Activated CD8-positive, alpha-beta memory T cell treated with anti-CD3 and anti-CD28 coated beads, Interleukin-2, amount 10 ng/mL, durations not matched to agents 7 days and 5 days (primary cell): ENCODE measurements around the gene PCAT7. TPM values are rescaled to one million over a fixed set of nuclear protein-coding genes. Genes with fewer than 3 reads are reported as not detected.

Experiments used
- ATAC-seq: fragments of 150-1000 bp; cut with Tn5 transposase; one replicate; pipeline ENCODE4 v1.10.0; 2021; ENCODE audit warnings: moderate library complexity
- CTCF ChIA-PET: fragments of 350-600 bp; sonication (Branson Sonifier 250); formaldehyde crosslinking; loops from one replicate; lab custom pipeline; 2021; ENCODE audit warnings: antibody characterized with exemption; lab: Charles Lee
- DNase-seq: peaks from one replicate; pipeline ENCODE4 v3.0.0-alpha.2; 2020
- H3K27ac Mint-ChIP-seq: one replicate; pipeline ENCODE4 v1.8.0; 2021; ENCODE audit warnings: mild to moderate bottlenecking, mixed read lengths
- H3K27me3 Mint-ChIP-seq: one replicate; pipeline ENCODE4 v1.8.0; 2021; ENCODE audit warnings: mixed read lengths
- H3K36me3 Mint-ChIP-seq: one replicate; pipeline ENCODE4 v1.8.0; 2021; ENCODE audit warnings: mild to moderate bottlenecking, mixed read lengths
- H3K4me1 Mint-ChIP-seq: one replicate; pipeline ENCODE4 v1.8.0; 2021; ENCODE audit warnings: mixed read lengths
- H3K4me3 Mint-ChIP-seq: one replicate; pipeline ENCODE4 v1.8.0; 2021; ENCODE audit warnings: mild to moderate bottlenecking, moderate library complexity, mixed read lengths
- H3K9me3 Mint-ChIP-seq: one replicate; pipeline ENCODE4 v1.8.0; 2022; ENCODE audit warnings: low read depth, mixed read lengths
- total RNA-seq, 2 experiments: library from RNA; stranded (reverse); gene quantifications; one replicate each; pipeline ENCODE4 v1.2.3, GENCODE V29; 2021

Gene PCAT7
- total RNA-seq, 2 experiments from 2014 or later, result not detected

GRCh38 chr9:94599102-94599501 is 44.2 kb downstream of the PCAT7 start:
- no peaks in the 10 kb centered on the region for H3K9me3 Mint-ChIP-seq
- H3K27me3 Mint-ChIP-seq, result peaks cover 10% of the 10 kb centered on the region
- no peak overlapping the region for H3K27ac Mint-ChIP-seq
- DNase-seq (no peak), ATAC-seq (no peak)
- no peak overlapping the region for H3K4me3 Mint-ChIP-seq
- peaks cover 2% of the 10 kb centered on the region for H3K4me1 Mint-ChIP-seq
- CTCF ChIA-PET, result no interaction called here
- no peaks in the 10 kb centered on the region for H3K36me3 Mint-ChIP-seq

DNA sequence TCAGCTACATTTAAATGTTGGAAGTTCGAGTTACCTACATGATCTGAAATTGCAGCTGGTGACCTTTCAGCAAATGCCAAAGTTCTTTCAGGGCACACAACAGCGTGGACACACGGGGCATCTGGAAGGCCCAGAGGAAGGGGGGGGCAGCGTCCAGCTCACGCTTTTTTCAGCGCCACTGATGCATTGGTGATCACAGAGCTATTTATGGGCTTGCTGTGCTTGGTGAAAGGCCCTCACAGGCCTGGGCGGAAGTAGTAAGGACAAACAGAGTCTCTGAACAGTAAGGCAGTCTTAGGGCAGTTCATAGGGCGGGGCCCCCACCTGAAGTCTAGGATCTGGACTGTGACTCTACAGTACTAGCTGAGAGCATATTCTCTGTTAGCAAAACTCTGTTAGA is 45.4 kb downstream of the PCAT7 start:
- H3K27me3 Mint-ChIP-seq, result peaks cover 20% of the 10 kb centered on the region
- CTCF ChIA-PET, result no interaction called here
- H3K4me1 Mint-ChIP-seq, result peaks cover 2% of the 10 kb centered on the region
- no peaks in the 10 kb centered on the region for H3K36me3 Mint-ChIP-seq
- DNase-seq (no peak), ATAC-seq (no peak)
- H3K4me3 Mint-ChIP-seq, result no peak overlapping the region
- H3K27ac Mint-ChIP-seq, result no peak overlapping the region
- no peaks in the 10 kb centered on the region for H3K9me3 Mint-ChIP-seq

- no peak overlapping the region for H3K4me3 Mint-ChIP-seq
- peaks cover 23% of the 10 kb centered on the region for H3K27me3 Mint-ChIP-seq
- no peaks in the 10 kb centered on the region for H3K9me3 Mint-ChIP-seq
- no peaks in the 10 kb centered on the region for H3K36me3 Mint-ChIP-seq
- CTCF ChIA-PET, result no interaction called here
- H3K27ac Mint-ChIP-seq, result no peak overlapping the region
- DNase-seq (no peak), ATAC-seq (no peak)
- peaks cover 2% of the 10 kb centered on the region for H3K4me1 Mint-ChIP-seq
These were observed 45.8 kb downstream of the PCAT7 start for GRCh38 chr9:94600715-94601114.

GRCh38 chr9:94602666-94603065 is 47.8 kb downstream of the PCAT7 start:
- Mint-ChIP-seq H3K4me3 (no peak overlapping the region), H3K4me1 (peaks cover 2% of the 10 kb centered on the region), H3K27me3 (peaks cover 41% of the 10 kb centered on the region), H3K27ac (no peak overlapping the region), H3K36me3 (no peaks in the 10 kb centered on the region), H3K9me3 (no peaks in the 10 kb centered on the region)
- no peak for ATAC-seq
- DNase-seq, result no peak
- CTCF ChIA-PET, result interaction anchor here (0.7 kb wide), 2 partner anchors 353 to 521 kb away, joined by 3 read pairs; no protein-coding TSS in a partner anchor

GRCh38 chr9:94603259-94604160 is 48.6 kb downstream of the PCAT7 start:
- no peaks in the 10 kb centered on the region for H3K36me3 Mint-ChIP-seq
- CTCF ChIA-PET, result interaction anchor here (0.9 kb wide), 1 partner anchor 24 kb away, joined by 3 read pairs; no protein-coding TSS in a partner anchor
- DNase-seq, result peak; percentile 78
- peaks cover 2% of the 10 kb centered on the region for H3K4me1 Mint-ChIP-seq
- no peak overlapping the region for H3K27ac Mint-ChIP-seq
- peaks cover 43% of the 10 kb centered on the region for H3K27me3 Mint-ChIP-seq
- no peak overlapping the region for H3K4me3 Mint-ChIP-seq
- no peaks in the 10 kb centered on the region for H3K9me3 Mint-ChIP-seq
- ATAC-seq, result peak; percentile 90

GRCh38 chr9:94606646-94607422 is 52.0 kb downstream of the PCAT7 start:
- Mint-ChIP-seq H3K36me3 (no peaks in the 10 kb centered on the region), H3K9me3 (no peaks in the 10 kb centered on the region), H3K4me1 (peaks cover 7% of the 10 kb centered on the region), H3K27ac (no peak overlapping the region), H3K4me3 (no peak overlapping the region), H3K27me3 (peaks cover 69% of the 10 kb centered on the region)
- CTCF ChIA-PET, result no interaction called here
- ATAC-seq, result no peak
- no peak for DNase-seq

GRCh38 chr9:94607423-94607691 is 52.5 kb downstream of the PCAT7 start:
- Mint-ChIP-seq H3K4me1 (peaks cover 12% of the 10 kb centered on the region), H3K4me3 (no peak overlapping the region), H3K36me3 (no peaks in the 10 kb centered on the region), H3K9me3 (no peaks in the 10 kb centered on the region), H3K27ac (no peak overlapping the region), H3K27me3 (peaks cover 73% of the 10 kb centered on the region)
- CTCF ChIA-PET, result no interaction called here
- ATAC-seq, result no peak
- no peak for DNase-seq

- Mint-ChIP-seq H3K9me3 (no peaks in the 10 kb centered on the region), H3K4me1 (peaks cover 13% of the 10 kb centered on the region), H3K4me3 (no peak overlapping the region), H3K27ac (no peak overlapping the region), H3K36me3 (no peaks in the 10 kb centered on the region), H3K27me3 (peaks cover 63% of the 10 kb centered on the region)
- DNase-seq (no peak), ATAC-seq (no peak)
- CTCF ChIA-PET, result interaction anchor here (1.6 kb wide), 1 partner anchor 518 kb away, joined by 3 read pairs; no protein-coding TSS in a partner anchor
These were observed 55.3 kb downstream of the PCAT7 start for GRCh38 chr9:94610181-94610606.

- DNase-seq, result peak; percentile 62
- peaks cover 13% of the 10 kb centered on the region for H3K4me1 Mint-ChIP-seq
- H3K27ac Mint-ChIP-seq, result peak overlapping the region; percentile 38
- H3K4me3 Mint-ChIP-seq, result no peak overlapping the region
- CTCF ChIA-PET, result interaction anchor here (1.2 to 1.6 kb wide), 2 partner anchors 69 to 516 kb away, joined by 3 to 5 read pairs; no protein-coding TSS in a partner anchor
- H3K36me3 Mint-ChIP-seq, result no peaks in the 10 kb centered on the region
- H3K27me3 Mint-ChIP-seq, result peaks cover 50% of the 10 kb centered on the region
- peak; percentile 49 for ATAC-seq
- H3K9me3 Mint-ChIP-seq, result no peaks in the 10 kb centered on the region
These were observed 56.8 kb downstream of the PCAT7 start for GRCh38 chr9:94611638-94612068.

DNA sequence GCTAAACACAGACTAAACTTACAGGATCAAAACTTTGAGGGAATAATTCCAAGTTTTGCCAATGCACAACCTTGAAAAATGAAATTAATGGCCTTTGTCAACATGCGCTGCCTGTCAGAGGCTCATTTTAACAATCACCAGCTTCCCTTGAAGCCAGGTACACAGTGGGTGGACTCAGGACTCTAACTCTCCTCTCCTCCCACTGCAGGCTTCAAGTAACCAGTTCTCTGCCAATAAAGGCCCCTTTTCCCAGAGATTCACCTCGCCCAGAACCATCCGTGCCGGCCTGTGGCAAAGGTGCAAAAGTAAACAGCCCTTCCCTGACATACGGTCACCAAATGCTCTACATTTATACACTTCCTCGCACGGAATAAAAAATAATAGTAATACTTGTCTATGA is 57.2 kb downstream of the PCAT7 start:
- ATAC-seq (no peak), DNase-seq (no peak)
- Mint-ChIP-seq H3K36me3 (no peaks in the 10 kb centered on the region), H3K9me3 (no peaks in the 10 kb centered on the region), H3K4me1 (peaks cover 13% of the 10 kb centered on the region), H3K27me3 (peaks cover 45% of the 10 kb centered on the region), H3K27ac (no peak overlapping the region), H3K4me3 (no peak overlapping the region)
- CTCF ChIA-PET, result interaction anchor here (1.2 to 1.6 kb wide), 2 partner anchors 69 to 516 kb away, joined by 3 to 5 read pairs; no protein-coding TSS in a partner anchor

DNA sequence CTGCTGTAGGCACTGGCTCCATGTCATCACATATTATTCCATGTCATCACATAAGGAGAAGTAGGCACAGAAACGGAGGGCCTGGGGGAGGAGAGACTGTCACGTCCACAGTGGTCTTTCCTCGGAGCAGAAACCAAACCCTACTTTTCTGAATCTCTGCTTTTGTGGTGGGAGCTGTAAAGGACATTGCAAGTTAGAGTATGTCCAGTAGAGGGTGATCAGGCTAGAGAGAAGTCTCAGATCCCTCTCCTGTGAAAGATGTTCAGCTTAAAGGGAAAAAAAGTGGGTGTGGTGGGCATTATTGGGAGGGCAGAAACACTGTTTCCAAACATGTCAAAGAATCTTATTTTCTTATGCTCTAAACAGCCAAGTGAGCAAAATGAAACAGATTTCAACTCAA is 58.1 kb downstream of the PCAT7 start:
- Mint-ChIP-seq H3K27me3 (peaks cover 47% of the 10 kb centered on the region), H3K4me3 (no peak overlapping the region), H3K9me3 (no peaks in the 10 kb centered on the region), H3K36me3 (no peaks in the 10 kb centered on the region), H3K27ac (no peak overlapping the region), H3K4me1 (peaks cover 13% of the 10 kb centered on the region)
- DNase-seq, result no peak
- CTCF ChIA-PET, result interaction anchor here (0.6 kb wide), 1 partner anchor 57 kb away, joined by 3 read pairs; no protein-coding TSS in a partner anchor
- no peak for ATAC-seq

GRCh38 chr9:94619026-94619425 is 64.1 kb downstream of the PCAT7 start:
- Mint-ChIP-seq H3K27me3 (peaks cover 7% of the 10 kb centered on the region), H3K36me3 (no peaks in the 10 kb centered on the region), H3K27ac (no peak overlapping the region), H3K9me3 (no peaks in the 10 kb centered on the region), H3K4me1 (no peaks in the 10 kb centered on the region), H3K4me3 (no peak overlapping the region)
- ATAC-seq (no peak), DNase-seq (no peak)
- CTCF ChIA-PET, result no interaction called here
